Stimulated activated naive CD8-positive, alpha-beta T cell treated with anti-CD3 and anti-CD28 coated beads, Interleukin-15, Interleukin-2, amounts not matched to agents 100 U/mL and 50 U/mL, for 24 hours (primary cell): ENCODE results near the gene MRPL52.

Experiments
- ATAC-seq: fragments of 150-1000 bp; cut with Tn5 transposase; one replicate; pipeline ENCODE4 v1.10.0; 2021
- DNase-seq: peaks from one replicate; pipeline ENCODE4 v3.0.0; 2021

Gene MRPL52

GRCh38 chr14:22882064-22882463, 52.4 kb downstream of the MRPL52 start:
- DNase-seq (no peak), ATAC-seq (no peak)

- ATAC-seq (no peak), DNase-seq (no peak)
These were observed 53.0 kb downstream of the MRPL52 start for GRCh38 chr14:22882529-22883172.

GRCh38 chr14:22883173-22883976, 53.7 kb downstream of the MRPL52 start, which contains the start of gene REM2:
Gene REM2, plus strand, starts transcription at chr14:22883222. Its CDS starts 66 bp downstream, at chr14:22883288.
- ATAC-seq (no peak), DNase-seq (no peak)

- DNase-seq (no peak), ATAC-seq (no peak)
These were observed 54.5 kb downstream of the MRPL52 start for GRCh38 chr14:22884076-22884737.
